ENCODE results near the gene TRMT112. TPM values are rescaled to one million over a fixed set of nuclear protein-coding genes. Genes with fewer than 3 reads are reported as not detected.
A peak's percentile ranks its signal among the peaks of the same experiment; 100 is the strongest.

TRMT112 gene
- total RNA-seq, 2 experiments from 2014 or later, result 185 to 243 TPM

- intact Hi-C loops (cut with DNase I, micrococcal nuclease), result no loop called here
- CTCF ChIA-PET, result interaction anchor here (0.6 to 4.7 kb wide), 5 partner anchors 11 to 60 kb away, joined by 4 to 27 read pairs (median 6); partner anchors contain the start of genes ESRRA, NUDT22 and TRPT1
- no peak for ATAC-seq
- no peaks in the 10 kb centered on the region for H3K9me3 Mint-ChIP-seq (ENCODE audit: low read depth)
- no peak overlapping the region for H3K27ac Mint-ChIP-seq
- POLR2A ChIA-PET, result interaction anchor here (1.0 kb wide), 1 partner anchor 11 kb away, joined by 3 read pairs; no protein-coding TSS in a partner anchor
- H3K27me3 Mint-ChIP-seq, result no peaks in the 10 kb centered on the region
- peak overlapping the region; percentile 28 for H3K4me3 Mint-ChIP-seq
- H3K36me3 Mint-ChIP-seq (ENCODE audit: low read depth), result peaks cover 6% of the 10 kb centered on the region
- H3K4me1 Mint-ChIP-seq, result peaks cover 18% of the 10 kb centered on the region
- DNase-seq, result no peak
Observed at GRCh38 chr11:64283092-64283491, 34.3 kb downstream of the TRMT112 start.

GRCh38 chr11:64281957-64282770 is 35.2 kb downstream of the TRMT112 start:
- Mint-ChIP-seq H3K4me1 (peaks cover 18% of the 10 kb centered on the region), H3K27me3 (no peaks in the 10 kb centered on the region), H3K36me3 (ENCODE audit: low read depth) (peaks cover 6% of the 10 kb centered on the region), H3K27ac (no peak overlapping the region), H3K9me3 (ENCODE audit: low read depth) (no peaks in the 10 kb centered on the region), H3K4me3 (no peak overlapping the region)
- ATAC-seq (no peak), DNase-seq (no peak)
- intact Hi-C loops (cut with DNase I, micrococcal nuclease), result no loop called here
- CTCF ChIA-PET, result interaction anchor here (0.6 to 4.7 kb wide), 4 partner anchors 22 to 61 kb away, joined by 3 to 27 read pairs (median 6); partner anchors contain the start of genes ESRRA and PLCB3
- POLR2A ChIA-PET, result interaction anchor here (2.4 kb wide), 1 partner anchor 10 kb away, joined by 12 read pairs; no protein-coding TSS in a partner anchor

GRCh38 chr11:64278576-64279190 is 38.7 kb downstream of the TRMT112 start:
- Mint-ChIP-seq H3K36me3 (ENCODE audit: low read depth) (peaks cover 6% of the 10 kb centered on the region), H3K27ac (no peak overlapping the region), H3K4me1 (peaks cover 10% of the 10 kb centered on the region), H3K27me3 (no peaks in the 10 kb centered on the region), H3K9me3 (ENCODE audit: low read depth) (no peaks in the 10 kb centered on the region), H3K4me3 (no peak overlapping the region)
- CTCF ChIA-PET, result interaction anchor here (0.5 to 1.3 kb wide), 2 partner anchors 14 to 310 kb away, joined by 3 read pairs; no protein-coding TSS in a partner anchor
- POLR2A ChIA-PET, result no interaction called here
- DNase-seq (no peak), ATAC-seq (no peak)
- intact Hi-C loops (cut with DNase I, micrococcal nuclease), result no loop called here

- H3K9me3 Mint-ChIP-seq (ENCODE audit: low read depth), result no peaks in the 10 kb centered on the region
- H3K27me3 Mint-ChIP-seq, result no peaks in the 10 kb centered on the region
- CTCF ChIA-PET, result interaction anchor here (0.8 kb wide), 1 partner anchor 28 kb away, joined by 3 read pairs; no protein-coding TSS in a partner anchor
- ATAC-seq (no peak), DNase-seq (no peak)
- intact Hi-C loops (cut with DNase I, micrococcal nuclease), result no loop called here
- POLR2A ChIA-PET, result interaction anchor here (0.6 kb wide), 1 partner anchor 484 kb away, joined by 3 read pairs; no protein-coding TSS in a partner anchor
- H3K27ac Mint-ChIP-seq, result no peak overlapping the region
- H3K36me3 Mint-ChIP-seq (ENCODE audit: low read depth), result peaks cover 2% of the 10 kb centered on the region
- H3K4me1 Mint-ChIP-seq, result peaks cover 5% of the 10 kb centered on the region
- no peak overlapping the region for H3K4me3 Mint-ChIP-seq
Observed at GRCh38 chr11:64276653-64277431, 40.5 kb downstream of the TRMT112 start.

GRCh38 chr11:64275841-64276240 is 41.5 kb downstream of the TRMT112 start:
- ChIA-PET POLR2A (interaction anchor here (0.6 kb wide), 1 partner anchor 26 kb away, joined by 4 read pairs; no protein-coding TSS in a partner anchor), CTCF (interaction anchor here (0.6 to 0.8 kb wide), 2 partner anchors 29 to 110 kb away, joined by 3 read pairs; partner anchors contain the start of gene MACROD1)
- DNase-seq (no peak), ATAC-seq (no peak)
- Mint-ChIP-seq H3K27me3 (no peaks in the 10 kb centered on the region), H3K4me3 (no peak overlapping the region), H3K4me1 (peaks cover 6% of the 10 kb centered on the region), H3K36me3 (ENCODE audit: low read depth) (no peaks in the 10 kb centered on the region), H3K9me3 (ENCODE audit: low read depth) (no peaks in the 10 kb centered on the region), H3K27ac (no peak overlapping the region)
- intact Hi-C loops (cut with DNase I, micrococcal nuclease), result no loop called here

- ATAC-seq, result no peak
- no peaks in the 10 kb centered on the region for H3K9me3 Mint-ChIP-seq (ENCODE audit: low read depth)
- ChIA-PET CTCF (interaction anchor here (0.6 kb wide), 2 partner anchors 109 to 721 kb away, joined by 3 read pairs; partner anchors contain the start of gene MACROD1), POLR2A (interaction anchor here (0.6 kb wide), 1 partner anchor 26 kb away, joined by 4 read pairs; no protein-coding TSS in a partner anchor)
- H3K27ac Mint-ChIP-seq, result no peak overlapping the region
- no peaks in the 10 kb centered on the region for H3K27me3 Mint-ChIP-seq
- no peak for DNase-seq
- H3K4me1 Mint-ChIP-seq, result peaks cover 6% of the 10 kb centered on the region
- no peak overlapping the region for H3K4me3 Mint-ChIP-seq
- intact Hi-C loops (cut with DNase I, micrococcal nuclease), result no loop called here
- H3K36me3 Mint-ChIP-seq (ENCODE audit: low read depth), result peaks cover 1% of the 10 kb centered on the region
Observed at GRCh38 chr11:64275031-64275800, 42.1 kb downstream of the TRMT112 start.

- Mint-ChIP-seq H3K4me3 (peak overlapping the region; percentile 98), H3K36me3 (ENCODE audit: low read depth) (peaks cover 10% of the 10 kb centered on the region), H3K9me3 (ENCODE audit: low read depth) (no peaks in the 10 kb centered on the region), H3K4me1 (peaks cover 19% of the 10 kb centered on the region), H3K27me3 (no peaks in the 10 kb centered on the region), H3K27ac (peak overlapping the region; percentile 95)
- ATAC-seq (peak; percentile 82), DNase-seq (peak; percentile 98)
- CTCF ChIA-PET, result interaction anchor here (0.6 to 6.6 kb wide), 8 partner anchors 15 to 65 kb away, joined by 3 to 55 read pairs (median 6); partner anchors contain the start of genes BAD and ESRRA
- intact Hi-C loops (cut with DNase I, micrococcal nuclease), result loop anchor here (1.0 kb wide), 13 partner anchors 16 to 295 kb away; partner anchors contain the start of genes ESRRA (in 2 of the 2), GPR137 (in 2 of the 2), NUDT22 (in 2 of the 2) and PLCB3 (in 2 of the 2)
- POLR2A ChIA-PET, result interaction anchor here (0.7 to 2.7 kb wide), 7 partner anchors 15 to 48 kb away, joined by 3 to 18 read pairs (median 3); partner anchors contain the start of genes BAD, FKBP2, PRDX5 and TRMT112
Observed at GRCh38 chr11:64269540-64270220, 47.7 kb downstream of the TRMT112 start.

- peak overlapping the region; percentile 96 for H3K27ac Mint-ChIP-seq
- DNase-seq, result peak; percentile 71
- peaks cover 19% of the 10 kb centered on the region for H3K4me1 Mint-ChIP-seq
- peak; percentile 9 for ATAC-seq
- no peaks in the 10 kb centered on the region for H3K27me3 Mint-ChIP-seq
- ChIA-PET CTCF (interaction anchor here (0.7 to 6.6 kb wide), 8 partner anchors 15 to 49 kb away, joined by 3 to 55 read pairs (median 6); partner anchors contain the start of genes ESRRA, NUDT22, PRDX5 and TRPT1), POLR2A (interaction anchor here (0.6 to 1.5 kb wide), 5 partner anchors 15 to 63 kb away, joined by 3 to 6 read pairs (median 5); partner anchors contain the start of genes BAD, FERMT3, FKBP2 and PRDX5)
- no peaks in the 10 kb centered on the region for H3K9me3 Mint-ChIP-seq (ENCODE audit: low read depth)
- peaks cover 10% of the 10 kb centered on the region for H3K36me3 Mint-ChIP-seq (ENCODE audit: low read depth)
- intact Hi-C loops (cut with DNase I, micrococcal nuclease), result loop anchor here (1.0 kb wide), 4 partner anchors 18 to 71 kb away; partner anchors contain the start of genes NUDT22 (in 2 of the 2), PLCB3 (in 2 of the 2), TRPT1 (in 2 of the 2) and CCDC88B (in 1 of the 2)
- peak overlapping the region; percentile 98 for H3K4me3 Mint-ChIP-seq
Observed at GRCh38 chr11:64268893-64269539, 48.3 kb downstream of the TRMT112 start.
